Activated gamma-delta T cell treated with Interleukin-2 at 50 U/mL for 16 hours (primary cell): ENCODE measurements around the gene ESR1.
"Not testable (repeated sequence)": the region's sequence is repeated elsewhere in the genome, so short reads cannot be mapped to it uniquely, and the experiment has no call there.

Experiments used
- DNase-seq: peaks from one replicate; pipeline ENCODE4 v3.0.0-alpha.2; 2020

Gene ESR1

GRCh38 chr6:151814614-151815013 lies 7.1 kb downstream of the ESR1 start:
- DNase-seq, result no peak

- no peak for DNase-seq
Observed at GRCh38 chr6:151822252-151823111, 15.0 kb downstream of the ESR1 start.

- no peak for DNase-seq
Observed at GRCh38 chr6:151826517-151827142, 19.1 kb downstream of the ESR1 start.

GRCh38 chr6:151832710-151833109 lies 25.2 kb downstream of the ESR1 start:
- DNase-seq, result no peak

GRCh38 chr6:151835396-151835795 lies 27.9 kb downstream of the ESR1 start:
- DNase-seq, result no peak

GRCh38 chr6:151837223-151837622 lies 29.7 kb downstream of the ESR1 start:
- DNase-seq, result no peak

GRCh38 chr6:151842816-151843215 lies 35.3 kb downstream of the ESR1 start:
- no peak for DNase-seq

GRCh38 chr6:151847064-151847463 lies 39.6 kb downstream of the ESR1 start:
- no peak for DNase-seq

- DNase-seq, result no peak
Observed at GRCh38 chr6:151850479-151851003, 43.1 kb downstream of the ESR1 start.

- DNase-seq, result no peak
Observed at GRCh38 chr6:151858294-151858693, 50.8 kb downstream of the ESR1 start.

GRCh38 chr6:151862461-151862860 lies 55.0 kb downstream of the ESR1 start:
- no peak for DNase-seq

- DNase-seq, result not testable (repeated sequence)
Observed at GRCh38 chr6:151867361-151867869, 59.9 kb downstream of the ESR1 start.

- DNase-seq, result no peak
Observed at GRCh38 chr6:151869345-151869744, 61.9 kb downstream of the ESR1 start.

GRCh38 chr6:151869787-151870186 lies 62.3 kb downstream of the ESR1 start:
- DNase-seq, result no peak

GRCh38 chr6:151870375-151870774 lies 62.9 kb downstream of the ESR1 start:
- no peak for DNase-seq

GRCh38 chr6:151875524-151875923 lies 68.0 kb downstream of the ESR1 start:
- DNase-seq, result no peak

- no peak for DNase-seq
Observed at GRCh38 chr6:151876122-151876521, 68.6 kb downstream of the ESR1 start.

GRCh38 chr6:151877458-151877857 lies 70.0 kb downstream of the ESR1 start:
- DNase-seq, result no peak

- no peak for DNase-seq
Observed at GRCh38 chr6:151881231-151881630, 73.7 kb downstream of the ESR1 start.

GRCh38 chr6:151882206-151882605 lies 74.7 kb downstream of the ESR1 start:
- DNase-seq, result no peak

GRCh38 chr6:151885234-151885633 lies 77.8 kb downstream of the ESR1 start:
- DNase-seq, result no peak

GRCh38 chr6:151891524-151891923 lies 84.0 kb downstream of the ESR1 start:
- no peak for DNase-seq

GRCh38 chr6:151894426-151894825 lies 86.9 kb downstream of the ESR1 start:
- DNase-seq, result not testable (repeated sequence)

GRCh38 chr6:151899221-151899620 lies 91.7 kb downstream of the ESR1 start:
- DNase-seq, result not testable (repeated sequence)
